ENCODE results near the gene SAMD13.

GRCh38 chr1:84356881-84357280, 55.4 kb downstream of the SAMD13 start:
- TF ChIP-seq POLR2A (IDR thresholded peaks at IDR 0.05; ENCODE audit: low read depth, low read length): no peak
- TF ChIP-seq, protein P1, sequence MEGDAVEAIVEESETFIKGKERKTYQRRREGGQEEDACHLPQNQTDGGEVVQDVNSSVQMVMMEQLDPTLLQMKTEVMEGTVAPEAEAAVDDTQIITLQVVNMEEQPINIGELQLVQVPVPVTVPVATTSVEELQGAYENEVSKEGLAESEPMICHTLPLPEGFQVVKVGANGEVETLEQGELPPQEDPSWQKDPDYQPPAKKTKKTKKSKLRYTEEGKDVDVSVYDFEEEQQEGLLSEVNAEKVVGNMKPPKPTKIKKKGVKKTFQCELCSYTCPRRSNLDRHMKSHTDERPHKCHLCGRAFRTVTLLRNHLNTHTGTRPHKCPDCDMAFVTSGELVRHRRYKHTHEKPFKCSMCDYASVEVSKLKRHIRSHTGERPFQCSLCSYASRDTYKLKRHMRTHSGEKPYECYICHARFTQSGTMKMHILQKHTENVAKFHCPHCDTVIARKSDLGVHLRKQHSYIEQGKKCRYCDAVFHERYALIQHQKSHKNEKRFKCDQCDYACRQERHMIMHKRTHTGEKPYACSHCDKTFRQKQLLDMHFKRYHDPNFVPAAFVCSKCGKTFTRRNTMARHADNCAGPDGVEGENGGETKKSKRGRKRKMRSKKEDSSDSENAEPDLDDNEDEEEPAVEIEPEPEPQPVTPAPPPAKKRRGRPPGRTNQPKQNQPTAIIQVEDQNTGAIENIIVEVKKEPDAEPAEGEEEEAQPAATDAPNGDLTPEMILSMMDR (IDR thresholded peaks at IDR 0.05 in 2 of 3, conservative IDR thresholded peaks at IDR 0.05 in 1 of 3; ENCODE audit: control insufficient read depth in 2 of 3, extremely low read depth in 1 of 3, insufficient read depth in 1 of 3, low read depth in 3 of 3, low read length in 3 of 3): no peak
- TF ChIP-seq ASH2L (IDR thresholded peaks at IDR 0.05; ENCODE audit: borderline replicate concordance, low read depth): no peak
- TF ChIP-seq EZH2 (IDR thresholded peaks at IDR 0.05; ENCODE audit: borderline replicate concordance, control insufficient read depth, low read depth, low read length): no peak
- TF ChIP-seq, protein P2, sequence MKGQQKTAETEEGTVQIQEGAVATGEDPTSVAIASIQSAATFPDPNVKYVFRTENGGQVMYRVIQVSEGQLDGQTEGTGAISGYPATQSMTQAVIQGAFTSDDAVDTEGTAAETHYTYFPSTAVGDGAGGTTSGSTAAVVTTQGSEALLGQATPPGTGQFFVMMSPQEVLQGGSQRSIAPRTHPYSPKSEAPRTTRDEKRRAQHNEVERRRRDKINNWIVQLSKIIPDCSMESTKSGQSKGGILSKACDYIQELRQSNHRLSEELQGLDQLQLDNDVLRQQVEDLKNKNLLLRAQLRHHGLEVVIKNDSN (IDR thresholded peaks at IDR 0.05; ENCODE audit: borderline replicate concordance, extremely low read length, insufficient read depth, low read depth, low read length): no peak
- TF ChIP-seq FOXK2 (IDR thresholded peaks at IDR 0.05): no peak
- no peak for TF ChIP-seq YY1 (IDR thresholded peaks at IDR 0.05; ENCODE audit: low read depth, low read length)
- TF ChIP-seq, protein P3, sequence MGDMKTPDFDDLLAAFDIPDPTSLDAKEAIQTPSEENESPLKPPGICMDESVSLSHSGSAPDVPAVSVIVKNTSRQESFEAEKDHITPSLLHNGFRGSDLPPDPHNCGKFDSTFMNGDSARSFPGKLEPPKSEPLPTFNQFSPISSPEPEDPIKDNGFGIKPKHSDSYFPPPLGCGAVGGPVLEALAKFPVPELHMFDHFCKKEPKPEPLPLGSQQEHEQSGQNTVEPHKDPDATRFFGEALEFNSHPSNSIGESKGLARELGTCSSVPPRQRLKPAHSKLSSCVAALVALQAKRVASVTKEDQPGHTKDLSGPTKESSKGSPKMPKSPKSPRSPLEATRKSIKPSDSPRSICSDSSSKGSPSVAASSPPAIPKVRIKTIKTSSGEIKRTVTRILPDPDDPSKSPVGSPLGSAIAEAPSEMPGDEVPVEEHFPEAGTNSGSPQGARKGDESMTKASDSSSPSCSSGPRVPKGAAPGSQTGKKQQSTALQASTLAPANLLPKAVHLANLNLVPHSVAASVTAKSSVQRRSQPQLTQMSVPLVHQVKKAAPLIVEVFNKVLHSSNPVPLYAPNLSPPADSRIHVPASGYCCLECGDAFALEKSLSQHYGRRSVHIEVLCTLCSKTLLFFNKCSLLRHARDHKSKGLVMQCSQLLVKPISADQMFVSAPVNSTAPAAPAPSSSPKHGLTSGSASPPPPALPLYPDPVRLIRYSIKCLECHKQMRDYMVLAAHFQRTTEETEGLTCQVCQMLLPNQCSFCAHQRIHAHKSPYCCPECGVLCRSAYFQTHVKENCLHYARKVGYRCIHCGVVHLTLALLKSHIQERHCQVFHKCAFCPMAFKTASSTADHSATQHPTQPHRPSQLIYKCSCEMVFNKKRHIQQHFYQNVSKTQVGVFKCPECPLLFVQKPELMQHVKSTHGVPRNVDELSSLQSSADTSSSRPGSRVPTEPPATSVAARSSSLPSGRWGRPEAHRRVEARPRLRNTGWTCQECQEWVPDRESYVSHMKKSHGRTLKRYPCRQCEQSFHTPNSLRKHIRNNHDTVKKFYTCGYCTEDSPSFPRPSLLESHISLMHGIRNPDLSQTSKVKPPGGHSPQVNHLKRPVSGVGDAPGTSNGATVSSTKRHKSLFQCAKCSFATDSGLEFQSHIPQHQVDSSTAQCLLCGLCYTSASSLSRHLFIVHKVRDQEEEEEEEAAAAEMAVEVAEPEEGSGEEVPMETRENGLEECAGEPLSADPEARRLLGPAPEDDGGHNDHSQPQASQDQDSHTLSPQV (IDR thresholded peaks at IDR 0.05): no peak
- no peak for TF ChIP-seq TARDBP (IDR thresholded peaks at IDR 0.05; ENCODE audit: borderline replicate concordance)
- TF ChIP-seq, protein P4, sequence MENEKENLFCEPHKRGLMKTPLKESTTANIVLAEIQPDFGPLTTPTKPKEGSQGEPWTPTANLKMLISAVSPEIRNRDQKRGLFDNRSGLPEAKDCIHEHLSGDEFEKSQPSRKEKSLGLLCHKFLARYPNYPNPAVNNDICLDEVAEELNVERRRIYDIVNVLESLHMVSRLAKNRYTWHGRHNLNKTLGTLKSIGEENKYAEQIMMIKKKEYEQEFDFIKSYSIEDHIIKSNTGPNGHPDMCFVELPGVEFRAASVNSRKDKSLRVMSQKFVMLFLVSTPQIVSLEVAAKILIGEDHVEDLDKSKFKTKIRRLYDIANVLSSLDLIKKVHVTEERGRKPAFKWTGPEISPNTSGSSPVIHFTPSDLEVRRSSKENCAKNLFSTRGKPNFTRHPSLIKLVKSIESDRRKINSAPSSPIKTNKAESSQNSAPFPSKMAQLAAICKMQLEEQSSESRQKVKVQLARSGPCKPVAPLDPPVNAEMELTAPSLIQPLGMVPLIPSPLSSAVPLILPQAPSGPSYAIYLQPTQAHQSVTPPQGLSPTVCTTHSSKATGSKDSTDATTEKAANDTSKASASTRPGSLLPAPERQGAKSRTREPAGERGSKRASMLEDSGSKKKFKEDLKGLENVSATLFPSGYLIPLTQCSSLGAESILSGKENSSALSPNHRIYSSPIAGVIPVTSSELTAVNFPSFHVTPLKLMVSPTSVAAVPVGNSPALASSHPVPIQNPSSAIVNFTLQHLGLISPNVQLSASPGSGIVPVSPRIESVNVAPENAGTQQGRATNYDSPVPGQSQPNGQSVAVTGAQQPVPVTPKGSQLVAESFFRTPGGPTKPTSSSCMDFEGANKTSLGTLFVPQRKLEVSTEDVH (IDR thresholded peaks at IDR 0.05; ENCODE audit: low read depth, partially characterized antibody): no peak
- no peak for TF ChIP-seq BCLAF1 (IDR thresholded peaks at IDR 0.05)
- TF ChIP-seq SUZ12 (IDR thresholded peaks at IDR 0.05; ENCODE audit: unreplicated experiment): no peak

Data from GM12878 (cell line).